ENCODE results near the gene KCNIP1.

GRCh38 chr5:170597109-170597751 lies 93.4 kb downstream of the KCNIP1 start:
- TF ChIP-seq, protein P1, sequence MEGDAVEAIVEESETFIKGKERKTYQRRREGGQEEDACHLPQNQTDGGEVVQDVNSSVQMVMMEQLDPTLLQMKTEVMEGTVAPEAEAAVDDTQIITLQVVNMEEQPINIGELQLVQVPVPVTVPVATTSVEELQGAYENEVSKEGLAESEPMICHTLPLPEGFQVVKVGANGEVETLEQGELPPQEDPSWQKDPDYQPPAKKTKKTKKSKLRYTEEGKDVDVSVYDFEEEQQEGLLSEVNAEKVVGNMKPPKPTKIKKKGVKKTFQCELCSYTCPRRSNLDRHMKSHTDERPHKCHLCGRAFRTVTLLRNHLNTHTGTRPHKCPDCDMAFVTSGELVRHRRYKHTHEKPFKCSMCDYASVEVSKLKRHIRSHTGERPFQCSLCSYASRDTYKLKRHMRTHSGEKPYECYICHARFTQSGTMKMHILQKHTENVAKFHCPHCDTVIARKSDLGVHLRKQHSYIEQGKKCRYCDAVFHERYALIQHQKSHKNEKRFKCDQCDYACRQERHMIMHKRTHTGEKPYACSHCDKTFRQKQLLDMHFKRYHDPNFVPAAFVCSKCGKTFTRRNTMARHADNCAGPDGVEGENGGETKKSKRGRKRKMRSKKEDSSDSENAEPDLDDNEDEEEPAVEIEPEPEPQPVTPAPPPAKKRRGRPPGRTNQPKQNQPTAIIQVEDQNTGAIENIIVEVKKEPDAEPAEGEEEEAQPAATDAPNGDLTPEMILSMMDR (IDR thresholded peaks at IDR 0.05; ENCODE audit: insufficient read depth, low read length, poor library complexity, severe bottlenecking) = no peak
- TF ChIP-seq EZH2phosphoT487 (conservative IDR thresholded peaks at IDR 0.05; ENCODE audit: low read length) = no peak

All from SU-DHL-6 (cell line).